Adrenal gland (tissue), 19 donors: ENCODE data around the gene C4orf36. TPM values are rescaled to one million over a fixed set of nuclear protein-coding genes. Genes with fewer than 3 reads are reported as not detected.

Source experiments
- DNase-seq, 7 donors: peaks; one replicate each; pipeline ENCODE4 v3.0.0-alpha.2; 2019 to 2020
- H3K27ac ChIP-seq, 5 donors: fragments of 200-600 bp; sonication (generic) in 4 of 5; 1 replicate in 3 of 5; 2 replicates in 2 of 5; pipeline versions ENCODE4 v1.5.1 to v1.8.0; 2016 to 2020; ENCODE audit warnings: mild to moderate bottlenecking in 1 of 5
- H3K27me3 ChIP-seq: fragments of 200-600 bp; 2 replicates; pipeline ENCODE4 v1.8.0; 2021
- H3K36me3 ChIP-seq, 2 donors: fragments of 200-600 bp; replicated peaks in 1 of 2; 1 replicate in 1 of 2; 2 replicates in 1 of 2; pipeline versions ENCODE4 v1.5.1 to v1.8.0; 2018 to 2022
- H3K4me1 ChIP-seq, 2 donors: fragments of 200-600 bp; replicated peaks in 1 of 2; 1 replicate in 1 of 2; 2 replicates in 1 of 2; pipeline versions ENCODE4 v1.5.1 to v1.8.0; 2018 to 2021
- H3K4me3 ChIP-seq, 4 donors: fragments of 200-600 bp; sonication (generic) in 3 of 4; one replicate each; pipeline ENCODE4 v1.5.1; 2016 to 2018
- H3K9me3 ChIP-seq, 3 donors: fragments of 200-600 bp; sonication (generic) in 1 of 3; replicated peaks in 1 of 3; 1 replicate in 2 of 3; 2 replicates in 1 of 3; pipeline versions ENCODE4 v1.5.1 to v1.8.0; 2016 to 2021
- CTCF ChIP-seq, 6 experiments: fragments of 450-650 bp in 4 of 6; fragments of 200-600 bp in 2 of 6; sonication (generic) in 1 of 6; IDR thresholded peaks; 1 replicate in 5 of 6; 2 replicates in 1 of 6; pipeline versions ENCODE4 v1.5.1 to v1.8.0; 2016 to 2021; ENCODE audit warnings: antibody characterized with exemption in 6 of 6, mild to moderate bottlenecking in 2 of 6, moderate library complexity in 1 of 6
- POLR2A ChIP-seq, 2 donors: fragments of 450-650 bp; IDR thresholded peaks; one replicate each; pipeline ENCODE4 v1.6.1; 2017; ENCODE audit warnings: antibody characterized with exemption in 2 of 2, mild to moderate bottlenecking in 2 of 2, moderate library complexity in 1 of 2
- WGBS, 4 donors: extraction: QIAGEN DNeasy Blood & Tissue Kit in 2 of 4; methylation state at CpG; one replicate each; pipeline versions ENCODE4 v1.1.5 to v1.1.7; 2013 to 2017; 5-methylcytosine and 5-hydroxymethylcytosine counted together
- intact Hi-C, 2 donors: fragments of 100-400 bp; cut with DNase I; formaldehyde crosslinking; loops; one replicate each; pipeline versions ENCODE4 v1.14.1 to v1.15.0; 2022 to 2023
- long read RNA-seq, 10 donors: library from polyadenylated mRNA in 3 of 10; unstranded in 2 of 10; stranded (forward) in 1 of 10; transcript quantifications; one replicate each; pipeline ENCODE4 v2.0.0 and lab custom pipeline, GENCODE V29; 2021 to 2026
- polyA plus RNA-seq, 3 donors: library from polyadenylated mRNA; stranded (reverse); fragments of 200-250 nt in 2 of 3; fragments of 350-450 nt in 1 of 3; fragmentation: Illumina TruSeq in 1 of 3; extraction: RNeasy Lipid Tissue Mini Kit (QIAGEN cat#74804) in 1 of 3; gene quantifications; one replicate each; pipeline ENCODE4 v1.2.3, GENCODE V29; 2013 to 2014
- total RNA-seq, 9 donors: library from RNA; depleted of rRNA in 4 of 9; stranded (reverse); fragments of >200 nt in 4 of 9; fragments of 120-200 nt in 1 of 9; fragmentation: NEBNext Ultra II Directional in 1 of 9; extraction: Animal tissue kit (Norgen Biotek cat#: 25700) in 1 of 9; gene quantifications; one replicate each; pipeline versions ENCODE4 v1.1.0 to v1.2.4, GENCODE V29; 2013 to 2023
- donor health status: healthy with polysubstance abuse.
- donor health status: Bipolar disorder and iron deficiency.
- donor health status: DM: yes; HTN: yes; CAD: no.
- donor health status: DM: no; HTN: no; CAD: no.
- donor health status: DM: no; HTN: no; CAD: no.
- donor health status: DM: yes; HTN: yes; CAD: no.

The C4orf36 gene
- total RNA-seq (1 to 10 TPM in 3 of 9 donors, under 1 TPM in 4, not detected in 2; 0.28 to 2.0 (median 0.61) TPM), polyA plus RNA-seq (under 1 TPM in 1 of 3 donors, not detected in 2; 0.20 TPM)
- long read RNA-seq, donor 1, result 0 reads
- long read RNA-seq, donor 2, result 0 reads
- long read RNA-seq, donor 3, result 0 reads
- long read RNA-seq, donor 4, result 0 reads
- long read RNA-seq, donor 5, partial matches to known transcripts, result 0 of 1 reads
- long read RNA-seq, donor 5, other reads (novel, unspliced or antisense), result 0 of 1 reads
- long read RNA-seq, donor 6, result 0 reads
- long read RNA-seq, donor 7, result 0 reads
- long read RNA-seq, donor 8, result 0 reads
- long read RNA-seq, donor 9, result 0 reads
- long read RNA-seq, donor 10, result 0 reads

GRCh38 chr4:86891762-86892635, at the start of gene C4orf36:
C4orf36 (minus strand) TSS chr4:86892422; CDS start chr4:86891520, 902 bp downstream.
- H3K27ac ChIP-seq, result peak within 1 kb of the TSS in 3 of 5 donors; percentile 54 to 76 (median 74)
- TF ChIP-seq POLR2A (IDR thresholded peaks at IDR 0.05) (no peak), CTCF (IDR thresholded peaks at IDR 0.05) (no peak)
- 0 to 3% (median 2%) methylated on average over 30 to 84 of the region's 84 CpGs for whole genome bisulfite sequencing, 4 donors
- no peaks in the 10 kb centered on the region for H3K9me3 ChIP-seq
- H3K27me3 ChIP-seq, result no peaks in the 10 kb centered on the region
- intact Hi-C loops, result loop anchor here (2.0 to 5.0 kb wide), 2 partner anchors 393 to 395 kb away; no protein-coding TSS in a partner anchor
- DNase-seq, result peak; percentile 54 to 79 (median 70)
- H3K4me1 ChIP-seq, result peaks cover 3 to 14% of the 10 kb centered on the region in 2 donors
- H3K36me3 ChIP-seq, result no peaks in the 10 kb centered on the region
- H3K4me3 ChIP-seq, result peak within 1 kb of the TSS; percentile 33 to 95 (median 80)

GRCh38 chr4:86940920-86941460, 48.8 kb upstream of the C4orf36 start:
- no peak overlapping the region for H3K4me3 ChIP-seq
- peaks cover 32 to 64% of the 10 kb centered on the region in 2 donors for H3K4me1 ChIP-seq
- H3K9me3 ChIP-seq, result no peaks in the 10 kb centered on the region
- DNase-seq, result no peak
- 90 to 98% (median 96%) methylated on average over 15 of the region's 15 CpGs for WGBS, 4 donors
- H3K27me3 ChIP-seq, result no peaks in the 10 kb centered on the region
- intact Hi-C loops, result no loop called here
- H3K36me3 ChIP-seq, result no peaks in the 10 kb centered on the region
- H3K27ac ChIP-seq, result no peak overlapping the region
- TF ChIP-seq POLR2A (IDR thresholded peaks at IDR 0.05), result no peak
- TF ChIP-seq CTCF (IDR thresholded peaks at IDR 0.05), result no peak

GRCh38 chr4:86939729-86940575, 47.7 kb upstream of the C4orf36 start:
- Histone ChIP-seq H3K36me3 (no peaks in the 10 kb centered on the region), H3K27ac (peak overlapping the region in 3 of 5 donors; percentile 3 to 54 (median 46)), H3K4me3 (no peak overlapping the region), H3K4me1 (peaks cover 32 to 61% of the 10 kb centered on the region in 2 donors), H3K9me3 (no peaks in the 10 kb centered on the region), H3K27me3 (no peaks in the 10 kb centered on the region)
- peak in 1 of 7 donors; percentile 5 for DNase-seq
- intact Hi-C loops, result loop anchor here (5.0 to 10.0 kb wide), 2 partner anchors 65 to 67 kb away; no protein-coding TSS in a partner anchor
- WGBS, 4 donors, result 76 to 87% (median 83%) methylated on average over 8 of the region's 8 CpGs
- TF ChIP-seq CTCF (IDR thresholded peaks at IDR 0.05) (no peak), POLR2A (IDR thresholded peaks at IDR 0.05) (no peak)
